Measurements from ENCODE around the gene FAM110A. TPM values are rescaled to one million over a fixed set of nuclear protein-coding genes. Genes with fewer than 3 reads are reported as not detected.

The FAM110A gene
- total RNA-seq (2022; extraction: Qiagen RNA extraction) = 6.8 to 11.7 TPM (median 11.6 TPM) in 5 replicates

GRCh38 chr20:833450-834150 is at the start of gene FAM110A:
FAM110A (plus strand) TSS chr20:833715; CDS start chr20:844805, 11,090 bp downstream.

Other genes starting within 250 kb of the FAM110A start
- gene TCF15, start 223.4 kb upstream of the FAM110A start, total RNA-seq (2022; extraction: Qiagen RNA extraction) = not detected in 5 replicates
- gene SRXN1, start 180.5 kb upstream of the FAM110A start, total RNA-seq (2022; extraction: Qiagen RNA extraction) = 245 to 298 TPM (median 257 TPM) in 5 replicates
- not detected in 5 replicates for gene SCRT2, start 157.9 kb upstream of the FAM110A start, total RNA-seq (2022; extraction: Qiagen RNA extraction)
- gene SLC52A3, start 65.2 kb upstream of the FAM110A start, total RNA-seq (2022; extraction: Qiagen RNA extraction) = 0.36 to 0.72 TPM (median 0.58 TPM) in 5 replicates
- 0.01 to 0.04 TPM (median 0.02 TPM) in 4 of 5 replicates, not detected in the other for gene ANGPT4, start 82.6 kb downstream of the FAM110A start, total RNA-seq (2022; extraction: Qiagen RNA extraction)
- not detected in 5 replicates for gene RSPO4, start 168.6 kb downstream of the FAM110A start, total RNA-seq (2022; extraction: Qiagen RNA extraction)